Measurements from ENCODE around the gene MCEMP1.

GRCh38 chr19:7681340-7682174 is 4.7 kb downstream of the MCEMP1 start:
- TF ChIP-seq CTCF (IDR thresholded peaks at IDR 0.05) = peak in 3 of 4 experiments; percentile 52 to 67 (median 61)
- TF ChIP-seq POLR2A (IDR thresholded peaks at IDR 0.05) = no peak
- no peak for TF ChIP-seq EP300 (IDR thresholded peaks at IDR 0.05)
